GM12878 (cell line): Measurements from ENCODE around the gene KRTAP5-8. TPM values are rescaled to one million over a fixed set of nuclear protein-coding genes. Genes with fewer than 3 reads are reported as not detected.

Source experiments
- ATAC-seq: fragments of 200-7000 bp; cut with Tn5 transposase; 3 replicates; pipeline ENCODE4 v1.9.1; 2020; ENCODE audit warnings: mild to moderate bottlenecking, moderate library complexity
- BruUV-seq: library from RNA; stranded (reverse); fragments of 400-500 nt; replicated peaks from 2 replicates; lab custom pipeline; 2021; lab: Mats Ljungman, UMichigan
- CTCF ChIA-PET: fragments of 300-600 bp; sonication (Branson Sonifier 250); formaldehyde crosslinking; extraction: SDS; loops from one replicate; lab custom pipeline; 2021; ENCODE audit warnings: inconsistent platforms; lab: Yijun Ruan, JAX
- POLR2A ChIA-PET: fragments of 350-600 bp; formaldehyde crosslinking; extraction: SDS; loops from one replicate; lab custom pipeline; 2021; ENCODE audit warnings: inconsistent platforms; lab: Charles Lee
- RAD21 ChIA-PET: fragments of 300-600 bp; sonication (Branson Sonifier 250); formaldehyde crosslinking; loops from one replicate; lab custom pipeline; 2023; ENCODE audit warnings: antibody characterized with exemption; ENCODE audit not compliant: unreplicated experiment; lab: Charles Lee
- SMC1A ChIA-PET: fragments of 300-600 bp; sonication (Branson Sonifier 250); formaldehyde crosslinking; loops from one replicate; lab custom pipeline; 2023; ENCODE audit not compliant: unreplicated experiment, uncharacterized antibody; lab: Charles Lee
- DNase-seq: peaks from one replicate; pipeline ENCODE4 v3.0.0-alpha.2; 2011; ENCODE audit warnings: low read depth, low spot score
- FAIRE-seq: peaks from 3 replicates; lab custom pipeline; 2011; peaks lifted over from hg19 to GRCh38; lab: Jason Lieb, UNC
- H2AFZ ChIP-seq: 2 replicates; pipeline ENCODE4 v1.6.0; 2011; ENCODE audit warnings: low read depth, low read length, control low read depth; ENCODE audit not compliant: control insufficient read depth
- H3K27ac ChIP-seq: 2 replicates; pipeline ENCODE4 v1.5.1; 2011; ENCODE audit warnings: control low read depth; ENCODE audit not compliant: control insufficient read depth, insufficient read depth
- H3K27me3 ChIP-seq, 2 experiments: replicated peaks in 1 of 2; 2 replicates each; pipeline versions ENCODE4 v1.6.0 to v1.6.1; 2011; ENCODE audit warnings: low read length in 1 of 2; ENCODE audit not compliant: control insufficient read depth in 2 of 2, insufficient read depth in 2 of 2
- H3K36me3 ChIP-seq, 2 experiments: 2 replicates each; pipeline ENCODE4 v1.5.1; 2011; ENCODE audit warnings: low read length in 1 of 2; ENCODE audit not compliant: control insufficient read depth in 2 of 2, insufficient read depth in 2 of 2
- H3K4me1 ChIP-seq: 2 replicates; pipeline ENCODE4 v1.6.1; 2011; ENCODE audit warnings: mild to moderate bottlenecking, low read length, moderate library complexity, mixed read lengths; ENCODE audit not compliant: control insufficient read depth, insufficient read depth
- H3K4me2 ChIP-seq: 2 replicates; pipeline ENCODE4 v1.6.0; 2011; ENCODE audit warnings: control low read depth; ENCODE audit not compliant: control insufficient read depth, insufficient read depth
- H3K4me3 ChIP-seq: fragments of 200-600 bp; sonication (generic); 2 replicates; pipeline ENCODE4 v1.5.1; 2016
- H3K79me2 ChIP-seq: 2 replicates; pipeline ENCODE4 v1.6.0; 2011; ENCODE audit warnings: low read length; ENCODE audit not compliant: control insufficient read depth, insufficient read depth
- H3K9ac ChIP-seq: 2 replicates; pipeline ENCODE4 v1.8.0; 2011; ENCODE audit warnings: low read length, control low read depth, mixed read lengths; ENCODE audit not compliant: control insufficient read depth, insufficient read depth
- H3K9me3 ChIP-seq: replicated peaks from 3 replicates; pipeline ENCODE4 v1.5.1; 2011; ENCODE audit warnings: mild to moderate bottlenecking, low read length; ENCODE audit not compliant: control insufficient read depth, insufficient read depth
- H4K20me1 ChIP-seq: 2 replicates; pipeline ENCODE4 v1.6.0; 2011; ENCODE audit not compliant: control insufficient read depth, insufficient read depth
- BACH1 ChIP-seq: fragments of 450-650 bp; IDR thresholded peaks from 2 replicates; pipeline ENCODE4 v1.6.1; 2017; ENCODE audit warnings: mild to moderate bottlenecking, borderline replicate concordance
- CREB1 ChIP-seq: IDR thresholded peaks from 2 replicates; pipeline ENCODE4 v1.6.1; 2012; ENCODE audit warnings: low read depth, mild to moderate bottlenecking, inconsistent platforms
- ELK1 ChIP-seq: IDR thresholded peaks from 2 replicates; pipeline ENCODE4 v1.6.1; 2012; ENCODE audit warnings: low read depth, low read length, improper control_type of control experiment
- ESRRA ChIP-seq: IDR thresholded peaks from 2 replicates; pipeline ENCODE4 v1.6.1; 2012; ENCODE audit warnings: mild to moderate bottlenecking, low read length, improper control_type of control experiment
- IKZF1 ChIP-seq: fragments of 450-650 bp; conservative IDR thresholded peaks from 2 replicates; pipeline ENCODE4 v1.6.1; 2017; ENCODE audit warnings: antibody characterized with exemption, mild to moderate bottlenecking
- WGBS: methylation state at CpG from one replicate; pipeline ENCODE4 v1.1.6; 2016; ENCODE audit warnings: low lambda C conversion rate; ENCODE audit not compliant: insufficient replicate concordance, insufficient coverage; ENCODE audit errors: missing lambda C conversion rate; 5-methylcytosine and 5-hydroxymethylcytosine counted together
- in situ Hi-C: fragments of 300-500 bp; cut with MboI; formaldehyde crosslinking; loops from 9 replicates; pipeline ENCODE4 v1.14.3; 2018; ENCODE audit warnings: mixed read lengths
- intact Hi-C: fragments of 100-400 bp; cut with micrococcal nuclease; formaldehyde crosslinking; loops from one replicate; pipeline ENCODE4 v1.14.2; 2022; ENCODE audit not compliant: unreplicated experiment
- polyA plus RNA-seq, 11 experiments: library from polyadenylated mRNA; depleted of rRNA in 4 of 11; unstranded in 6 of 11; stranded (reverse) in 5 of 11; fragments of >200 nt; fragmentation: Nextera tagmentation in 4 of 11; fragmentation: Illumina TruSeq in 1 of 11; extraction: Ambion mirVana in 4 of 11; extraction: Trizol in 1 of 11; gene quantifications; 1 replicate in 1 of 11; 2 replicates in 10 of 11; pipeline versions ENCODE4 v1.2.1 to v1.2.3, GENCODE V29; 2011 to 2016; ENCODE audit warnings: inconsistent platforms in 2 of 11, missing spikeins in 2 of 11, low read depth in 1 of 11
- total RNA-seq, 4 experiments: library from RNA; depleted of rRNA in 3 of 4; stranded (reverse); fragments of >200 nt in 3 of 4; fragmentation: Illumina TruSeq in 1 of 4; extraction: Trizol in 1 of 4; gene quantifications; 2 replicates each; pipeline versions ENCODE4 v1.2.1 to v1.2.3, GENCODE V29; 2013 to 2021

KRTAP5-8 gene
- total and polyA plus RNA-seq, 10 of the 15 experiments (the other 5 are each of a cell fraction or from before 2014, with no cell fraction given): 0.07 to 0.36 (median 0.13) TPM; not detected in 6

GRCh38 chr11:71532036-71532610 is 5.7 kb upstream of the KRTAP5-8 start:
- 62% methylated on average over 10 of the region's 10 CpGs for WGBS
- Histone ChIP-seq H3K36me3 (no peaks in the 10 kb centered on the region), H4K20me1 (no peaks in the 10 kb centered on the region), H3K27ac (no peak overlapping the region), H2AFZ (no peak overlapping the region), H3K27me3 (no peaks in the 10 kb centered on the region), H3K4me3 (no peak overlapping the region), H3K79me2 (no peaks in the 10 kb centered on the region), H3K9me3 (no peaks in the 10 kb centered on the region; the same call in 2 of the 3 replicates), H3K9ac (no peak overlapping the region), H3K4me2 (no peak overlapping the region), H3K4me1 (peaks cover 11% of the 10 kb centered on the region)
- intact Hi-C loops: no loop called here
- BruUV-seq: no TSS peak
- RAD21 ChIA-PET: interaction anchor here (1.2 kb wide), 1 partner anchor 10 kb away, joined by 4 read pairs; no protein-coding TSS in a partner anchor
- FAIRE-seq (no peak), DNase-seq (no peak), ATAC-seq (no peak)
- SMC1A ChIA-PET: interaction anchor here (0.9 kb wide), 2 partner anchors 15 to 26 kb away, joined by 3 read pairs; no protein-coding TSS in a partner anchor
- TF ChIP-seq CREB1 (no peak), ELK1 (no peak), IKZF1 (no peak), ESRRA (no peak), BACH1 (no peak)
- POLR2A ChIA-PET: interaction anchor here (0.7 kb wide), 1 partner anchor 79 kb away, joined by 3 read pairs; the partner anchor contains the start of gene NADSYN1
- in situ Hi-C loops: no loop called here
- CTCF ChIA-PET: no interaction called here
